Smooth muscle cell of the coronary artery (primary cell): Measurements from ENCODE around the gene LRR1. TPM values are rescaled to one million over a fixed set of nuclear protein-coding genes. Genes with fewer than 3 reads are reported as not detected.

Experiments used
- total RNA-seq: library from RNA; depleted of rRNA; stranded (reverse); fragments of >200 nt; gene quantifications from 2 replicates; pipeline ENCODE4 v1.2.3, GENCODE V29; 2014; ENCODE audit warnings: low replicate concordance

LRR1 gene
- 6.0 and 12.6 TPM in 2 replicates for total RNA-seq

DNA sequence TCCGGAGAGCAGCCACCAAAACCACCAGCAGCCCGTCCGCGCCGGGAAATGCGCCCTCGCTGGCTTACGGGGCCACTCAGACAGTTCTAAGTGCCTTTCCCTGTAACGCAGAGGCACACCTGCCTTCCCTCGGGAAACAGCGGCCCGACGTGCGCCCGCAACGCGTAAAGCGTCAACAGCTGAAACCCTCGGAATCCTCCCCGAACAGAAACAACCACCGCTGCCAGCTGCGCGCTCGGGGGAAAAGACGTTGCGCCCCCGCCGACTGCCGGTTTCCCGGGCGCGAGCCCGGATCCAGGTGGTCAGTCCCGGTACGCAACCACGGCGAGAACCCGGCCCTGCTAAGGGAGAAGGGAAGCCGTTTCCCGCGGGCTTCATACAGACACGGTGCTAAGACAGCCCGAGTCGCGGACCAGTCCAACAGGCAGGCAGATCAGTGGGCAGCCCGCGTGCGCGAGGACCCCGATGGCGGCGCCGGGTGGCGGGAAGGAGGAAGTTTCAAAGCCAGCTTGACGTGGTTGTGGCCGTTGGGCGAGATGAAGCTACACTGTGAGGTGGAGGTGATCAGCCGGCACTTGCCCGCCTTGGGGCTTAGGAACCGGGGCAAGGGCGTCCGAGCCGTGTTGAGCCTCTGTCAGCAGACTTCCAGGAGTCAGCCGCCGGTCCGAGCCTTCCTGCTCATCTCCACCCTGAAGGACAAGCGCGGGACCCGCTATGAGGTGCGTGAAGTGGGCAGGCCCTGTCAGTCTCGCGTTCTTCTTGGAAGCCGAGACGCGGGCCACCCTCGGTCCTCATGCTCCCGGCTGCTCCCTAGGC lies at the start of gene LRR1:
Gene LRR1, plus strand, starts transcription at position 456 of the 816 bp plus-strand sequence. Its CDS starts 81 bp downstream, at position 537.

DNA sequence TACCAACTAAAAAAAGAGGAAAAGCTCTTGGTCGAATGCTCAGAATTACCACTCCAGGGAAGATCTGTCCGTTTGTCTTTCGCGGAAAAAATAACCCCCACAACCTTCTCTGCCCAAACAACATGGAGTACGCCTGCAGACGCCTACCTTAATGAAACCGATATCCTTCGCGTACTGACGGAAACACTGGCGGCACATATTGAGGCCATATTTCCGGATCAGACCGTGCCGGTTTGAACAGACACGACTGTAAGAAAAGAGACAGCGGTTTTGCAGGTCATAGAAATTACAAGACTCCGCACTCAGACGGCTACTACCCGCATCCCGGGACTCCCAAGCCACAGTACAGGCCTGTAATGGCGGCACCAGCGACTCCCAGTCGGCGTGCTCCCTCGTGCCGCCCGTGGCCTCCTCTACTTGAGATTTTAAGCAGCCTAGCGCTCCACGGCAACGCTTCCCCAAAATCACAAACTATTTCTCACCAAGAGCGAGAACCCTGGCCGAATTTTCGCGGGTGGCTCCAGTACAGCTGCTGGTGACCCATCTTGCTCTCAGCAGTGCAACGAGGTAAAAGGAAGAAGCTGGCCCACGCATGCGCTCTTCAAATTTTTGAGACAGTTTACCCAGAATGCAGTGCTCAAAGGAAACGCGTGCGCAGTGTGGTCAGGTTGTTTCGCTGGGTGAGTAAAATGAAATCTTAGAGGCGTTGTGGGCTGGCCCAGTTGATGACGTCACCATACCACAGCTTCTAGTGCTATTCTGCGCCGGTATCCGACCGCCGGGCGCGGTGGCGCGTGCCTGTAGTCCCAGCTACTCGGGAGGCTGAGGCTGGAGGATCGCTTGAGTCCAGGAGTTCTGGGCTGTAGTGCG lies 12.7 kb upstream of the LRR1 start, which contains the start of gene RPS29:
Gene RPS29, minus strand, starts transcription at position 578 of the 870 bp plus-strand sequence. Its CDS starts 34 bp downstream, at position 544.

GRCh38 chr14:49620182-49621113 lies 21.7 kb downstream of the LRR1 start, which contains the start of the genes MGAT2 and RPL36AL:
Gene MGAT2, plus strand, starts transcription at chr14:49620799. Its CDS starts 470 bp downstream, at chr14:49621269.
Gene RPL36AL, minus strand, starts transcription at chr14:49620626. Its CDS starts 1,522 bp downstream, at chr14:49619104.

DNA sequence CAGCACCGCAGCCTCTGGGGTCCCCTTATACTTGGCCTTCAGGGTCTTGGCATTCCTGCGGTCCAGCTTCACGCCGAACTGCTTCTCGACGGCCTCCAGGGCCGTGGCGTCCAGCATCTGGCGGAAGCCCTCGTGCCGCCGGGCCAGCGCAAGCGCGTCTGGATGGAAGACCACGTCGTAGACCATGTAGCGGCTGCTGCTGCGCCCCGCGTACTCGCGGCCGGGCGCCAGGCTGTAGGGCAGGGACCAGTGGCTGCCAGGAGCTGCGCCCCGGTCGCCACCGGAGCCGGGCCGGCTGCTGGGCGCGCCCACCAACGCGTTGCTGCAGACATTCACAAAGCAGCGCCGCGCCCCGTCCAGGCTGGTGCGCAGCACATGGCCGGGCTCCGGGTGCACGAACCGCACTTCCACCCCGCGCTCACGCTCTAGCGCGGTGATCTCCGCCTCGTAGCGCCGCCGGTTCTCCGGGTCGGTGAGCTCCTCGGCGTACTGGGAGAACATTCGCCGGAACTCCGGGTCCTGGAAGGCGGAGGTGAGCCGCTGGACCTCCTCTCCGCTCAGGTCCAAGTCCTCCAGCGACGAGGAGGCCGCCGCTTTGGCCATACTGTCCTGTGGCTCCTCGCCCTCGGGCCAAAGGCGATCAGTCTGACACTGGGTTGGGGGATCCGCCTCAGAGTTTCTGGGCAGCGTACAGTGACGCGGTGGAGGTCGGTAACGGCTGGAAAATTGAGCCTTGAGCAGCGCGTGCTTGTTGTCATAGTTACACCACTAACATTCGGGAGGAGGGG lies 36.0 kb downstream of the LRR1 start, which contains the start of gene DNAAF2:
Gene DNAAF2, minus strand, starts transcription at position 698 of the 788 bp plus-strand sequence. Its CDS starts 95 bp downstream, at position 603.

Other genes starting within 250 kb of the LRR1 start
- 1,682 and 1,877 TPM in 2 replicates for gene RPS29, start 12.6 kb upstream of the LRR1 start, total RNA-seq
- 297 and 551 TPM in 2 replicates for gene RPL36AL, start 21.7 kb downstream of the LRR1 start, total RNA-seq
- gene MGAT2, start 21.9 kb downstream of the LRR1 start, total RNA-seq, result 30.1 and 73.6 TPM in 2 replicates
- gene DNAAF2, start 36.3 kb downstream of the LRR1 start, total RNA-seq, result 3.5 and 8.9 TPM in 2 replicates
- 4.9 and 5.3 TPM in 2 replicates for gene POLE2, start 89.3 kb downstream of the LRR1 start, total RNA-seq
- gene KLHDC1, start 94.2 kb downstream of the LRR1 start, total RNA-seq, result 2.9 and 9.4 TPM in 2 replicates
- gene KLHDC2, start 169.2 kb downstream of the LRR1 start, total RNA-seq, result 79.9 and 106 TPM in 2 replicates